Neutrophil (primary cell): ENCODE results near the gene CORO2A.
"Not testable (repeated sequence)": the region's sequence is repeated elsewhere in the genome, so short reads cannot be mapped to it uniquely, and the experiment has no call there.

Experiments used
- H3K27ac ChIP-seq: fragments of 200-600 bp; sonication (generic); 2 replicates; pipeline ENCODE4 v1.5.1; 2016; ENCODE audit warnings: mild to moderate bottlenecking, moderate library complexity
- H3K27me3 ChIP-seq: fragments of 200-600 bp; sonication (generic); 2 replicates; pipeline ENCODE4 v1.6.0; 2016; ENCODE audit warnings: mild to moderate bottlenecking
- H3K36me3 ChIP-seq: fragments of 200-600 bp; sonication (generic); 2 replicates; pipeline ENCODE4 v1.5.1; 2017
- H3K4me1 ChIP-seq, 2 experiments: fragments of 200-600 bp in 1 of 2; sonication (generic) in 1 of 2; 1 replicate in 1 of 2; 2 replicates in 1 of 2; pipeline versions ENCODE4 v1.5.1 to v1.6.1; 2013 to 2016; ENCODE audit warnings: low read depth in 1 of 2, low read length in 1 of 2, mild to moderate bottlenecking in 1 of 2, moderate library complexity in 1 of 2; ENCODE audit not compliant: control insufficient read depth in 1 of 2, insufficient read depth in 1 of 2
- H3K4me3 ChIP-seq, 2 experiments: fragments of 200-600 bp in 1 of 2; sonication (generic) in 1 of 2; 1 replicate in 1 of 2; 2 replicates in 1 of 2; pipeline ENCODE4 v1.5.1; 2013 to 2016; ENCODE audit warnings: low read depth in 1 of 2, low read length in 1 of 2, mild to moderate bottlenecking in 1 of 2, moderate library complexity in 1 of 2
- H3K9me3 ChIP-seq: fragments of 200-600 bp; sonication (generic); 2 replicates; pipeline ENCODE4 v1.5.1; 2016
- TF ChIP-seq, protein P1 (sequence below): fragments of 200-600 bp; sonication (generic); IDR thresholded peaks from 2 replicates; pipeline ENCODE4 v1.5.1; 2016; ENCODE audit warnings: antibody characterized with exemption

The CORO2A gene

GRCh38 chr9:98132158-98132557 is 60.3 kb downstream of the CORO2A start:
- H3K9me3 ChIP-seq: no peaks in the 10 kb centered on the region
- H3K27me3 ChIP-seq: no peaks in the 10 kb centered on the region
- H3K27ac ChIP-seq: no peak overlapping the region
- no peak overlapping the region for H3K4me3 ChIP-seq
- TF ChIP-seq, protein P1, sequence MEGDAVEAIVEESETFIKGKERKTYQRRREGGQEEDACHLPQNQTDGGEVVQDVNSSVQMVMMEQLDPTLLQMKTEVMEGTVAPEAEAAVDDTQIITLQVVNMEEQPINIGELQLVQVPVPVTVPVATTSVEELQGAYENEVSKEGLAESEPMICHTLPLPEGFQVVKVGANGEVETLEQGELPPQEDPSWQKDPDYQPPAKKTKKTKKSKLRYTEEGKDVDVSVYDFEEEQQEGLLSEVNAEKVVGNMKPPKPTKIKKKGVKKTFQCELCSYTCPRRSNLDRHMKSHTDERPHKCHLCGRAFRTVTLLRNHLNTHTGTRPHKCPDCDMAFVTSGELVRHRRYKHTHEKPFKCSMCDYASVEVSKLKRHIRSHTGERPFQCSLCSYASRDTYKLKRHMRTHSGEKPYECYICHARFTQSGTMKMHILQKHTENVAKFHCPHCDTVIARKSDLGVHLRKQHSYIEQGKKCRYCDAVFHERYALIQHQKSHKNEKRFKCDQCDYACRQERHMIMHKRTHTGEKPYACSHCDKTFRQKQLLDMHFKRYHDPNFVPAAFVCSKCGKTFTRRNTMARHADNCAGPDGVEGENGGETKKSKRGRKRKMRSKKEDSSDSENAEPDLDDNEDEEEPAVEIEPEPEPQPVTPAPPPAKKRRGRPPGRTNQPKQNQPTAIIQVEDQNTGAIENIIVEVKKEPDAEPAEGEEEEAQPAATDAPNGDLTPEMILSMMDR: no peak
- peaks cover 16 to 24% of the 10 kb centered on the region in 2 experiments for H3K4me1 ChIP-seq
- peaks cover 80% of the 10 kb centered on the region for H3K36me3 ChIP-seq

GRCh38 chr9:98130576-98131228 is 61.7 kb downstream of the CORO2A start:
- no peak overlapping the region for H3K4me3 ChIP-seq
- H3K4me1 ChIP-seq: peaks cover 16 to 24% of the 10 kb centered on the region in 2 experiments
- H3K27ac ChIP-seq: peak overlapping the region; percentile 85
- H3K27me3 ChIP-seq: no peaks in the 10 kb centered on the region
- no peaks in the 10 kb centered on the region for H3K9me3 ChIP-seq
- TF ChIP-seq, protein P1: no peak
- H3K36me3 ChIP-seq: peaks cover 80% of the 10 kb centered on the region

DNA sequence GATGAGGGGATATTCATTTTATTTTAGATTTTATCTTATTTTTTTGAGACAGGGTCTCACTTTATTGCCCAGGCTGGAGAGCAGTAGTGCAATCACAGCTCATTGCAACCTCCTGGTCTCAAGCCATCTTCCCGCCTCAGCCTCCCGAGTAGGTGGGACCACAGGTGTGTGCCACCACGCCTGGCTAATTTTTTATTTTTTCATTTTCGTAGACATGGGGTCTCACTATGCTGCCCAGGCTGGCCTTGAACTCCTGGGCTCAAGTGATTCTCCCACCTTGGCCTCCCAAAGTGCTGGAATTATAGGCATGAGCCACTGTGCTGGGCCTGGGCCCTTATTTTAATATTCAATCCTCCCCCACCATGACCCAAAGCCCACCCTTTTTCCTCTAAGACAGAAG is 62.4 kb downstream of the CORO2A start:
- Histone ChIP-seq H3K4me1 (peaks cover 16 to 24% of the 10 kb centered on the region in 2 experiments), H3K27ac (peak overlapping the region; percentile 85), H3K36me3 (peaks cover 79% of the 10 kb centered on the region)
- not testable (repeated sequence) for H3K9me3 ChIP-seq, H3K4me3 ChIP-seq, H3K27me3 ChIP-seq

DNA sequence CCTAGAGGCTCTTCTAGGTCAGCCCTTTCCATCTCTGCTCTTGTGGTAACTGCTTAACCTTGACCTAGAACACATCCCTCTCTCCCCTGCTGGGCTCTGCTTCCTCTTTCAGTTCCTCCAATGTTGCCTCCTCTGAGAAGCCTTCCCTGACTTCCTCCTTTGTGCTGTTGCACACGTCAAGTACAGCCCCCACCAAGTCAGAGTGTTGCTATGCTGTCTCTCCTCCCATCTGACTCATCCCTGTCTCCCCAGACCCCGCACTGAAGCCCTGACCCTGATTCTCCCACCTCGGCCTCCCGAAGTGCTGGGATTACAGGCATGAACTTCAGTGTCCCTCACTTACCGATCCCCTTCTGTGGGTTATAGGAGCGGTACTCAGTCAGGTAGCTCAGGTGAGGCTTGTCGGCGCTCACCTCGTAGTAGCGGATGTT is 63.0 kb downstream of the CORO2A start:
- H3K27ac ChIP-seq: peak overlapping the region; percentile 85
- peaks cover 16 to 24% of the 10 kb centered on the region in 2 experiments for H3K4me1 ChIP-seq
- TF ChIP-seq, protein P1: no peak
- no peaks in the 10 kb centered on the region for H3K27me3 ChIP-seq
- peak overlapping the region in 1 of 2 experiments; percentile 29 for H3K4me3 ChIP-seq
- H3K36me3 ChIP-seq: peaks cover 79% of the 10 kb centered on the region
- no peaks in the 10 kb centered on the region for H3K9me3 ChIP-seq

GRCh38 chr9:98128316-98128715 is 64.1 kb downstream of the CORO2A start:
- peak overlapping the region; percentile 85 for H3K27ac ChIP-seq
- no peaks in the 10 kb centered on the region for H3K27me3 ChIP-seq
- H3K4me1 ChIP-seq: peaks cover 16 to 24% of the 10 kb centered on the region in 2 experiments
- no peaks in the 10 kb centered on the region for H3K9me3 ChIP-seq
- TF ChIP-seq, protein P1: no peak
- peaks cover 73% of the 10 kb centered on the region for H3K36me3 ChIP-seq
- H3K4me3 ChIP-seq: no peak overlapping the region

GRCh38 chr9:98127226-98127625 is 65.2 kb downstream of the CORO2A start:
- no peak overlapping the region for H3K4me3 ChIP-seq
- peak overlapping the region; percentile 51 for H3K27ac ChIP-seq
- no peaks in the 10 kb centered on the region for H3K9me3 ChIP-seq
- peaks cover 18 to 32% of the 10 kb centered on the region in 2 experiments for H3K4me1 ChIP-seq
- H3K27me3 ChIP-seq: no peaks in the 10 kb centered on the region
- H3K36me3 ChIP-seq: peaks cover 66% of the 10 kb centered on the region
- TF ChIP-seq, protein P1: no peak
